NCI-H526 treated with DMSO at 0.1 percent for 48 hours (cell line): ENCODE data around the gene SORCS3.

Experiments used
- DNase-seq: peaks from one replicate; lab custom pipeline; 2025; lab: John Stamatoyannopoulos, UW

Gene SORCS3

GRCh38 chr10:105023211-105024111 lies 382.4 kb downstream of the SORCS3 start:
- DNase-seq = no peak

GRCh38 chr10:105024184-105024583 lies 383.1 kb downstream of the SORCS3 start:
- DNase-seq = no peak

- DNase-seq = no peak
Observed at GRCh38 chr10:105025092-105025491, 384.0 kb downstream of the SORCS3 start.

GRCh38 chr10:105026566-105026965 lies 385.5 kb downstream of the SORCS3 start:
- DNase-seq = no peak

GRCh38 chr10:105029286-105029685 lies 388.2 kb downstream of the SORCS3 start:
- DNase-seq = no peak

GRCh38 chr10:105037022-105037421 lies 395.9 kb downstream of the SORCS3 start:
- DNase-seq = no peak

- no peak for DNase-seq
Observed at GRCh38 chr10:105041956-105042355, 400.9 kb downstream of the SORCS3 start.

GRCh38 chr10:105042906-105043552 lies 401.9 kb downstream of the SORCS3 start:
- no peak for DNase-seq

- DNase-seq = no peak
Observed at GRCh38 chr10:105044902-105045301, 403.8 kb downstream of the SORCS3 start.

GRCh38 chr10:105056413-105056812 lies 415.3 kb downstream of the SORCS3 start:
- no peak for DNase-seq

GRCh38 chr10:105062951-105063350 lies 421.9 kb downstream of the SORCS3 start:
- no peak for DNase-seq

GRCh38 chr10:105063796-105064195 lies 422.7 kb downstream of the SORCS3 start:
- DNase-seq = no peak

GRCh38 chr10:105068497-105068896 lies 427.4 kb downstream of the SORCS3 start:
- DNase-seq = no peak

GRCh38 chr10:105070249-105070648 lies 429.2 kb downstream of the SORCS3 start:
- DNase-seq = no peak

- DNase-seq = no peak
Observed at GRCh38 chr10:105070952-105071351, 429.9 kb downstream of the SORCS3 start.

- no peak for DNase-seq
Observed at GRCh38 chr10:105071980-105072379, 430.9 kb downstream of the SORCS3 start.

GRCh38 chr10:105073999-105074398 lies 432.9 kb downstream of the SORCS3 start:
- DNase-seq = no peak

GRCh38 chr10:105075031-105075430 lies 433.9 kb downstream of the SORCS3 start:
- no peak for DNase-seq

GRCh38 chr10:105085980-105086379 lies 444.9 kb downstream of the SORCS3 start:
- DNase-seq = no peak

GRCh38 chr10:105094048-105094447 lies 453.0 kb downstream of the SORCS3 start:
- no peak for DNase-seq

- no peak for DNase-seq
Observed at GRCh38 chr10:105096316-105096715, 455.2 kb downstream of the SORCS3 start.

GRCh38 chr10:105102977-105103376 lies 461.9 kb downstream of the SORCS3 start:
- DNase-seq = no peak

GRCh38 chr10:105104297-105104696 lies 463.2 kb downstream of the SORCS3 start:
- DNase-seq = no peak
